ENCODE results near the gene CYS1.

CYS1 gene

DNA sequence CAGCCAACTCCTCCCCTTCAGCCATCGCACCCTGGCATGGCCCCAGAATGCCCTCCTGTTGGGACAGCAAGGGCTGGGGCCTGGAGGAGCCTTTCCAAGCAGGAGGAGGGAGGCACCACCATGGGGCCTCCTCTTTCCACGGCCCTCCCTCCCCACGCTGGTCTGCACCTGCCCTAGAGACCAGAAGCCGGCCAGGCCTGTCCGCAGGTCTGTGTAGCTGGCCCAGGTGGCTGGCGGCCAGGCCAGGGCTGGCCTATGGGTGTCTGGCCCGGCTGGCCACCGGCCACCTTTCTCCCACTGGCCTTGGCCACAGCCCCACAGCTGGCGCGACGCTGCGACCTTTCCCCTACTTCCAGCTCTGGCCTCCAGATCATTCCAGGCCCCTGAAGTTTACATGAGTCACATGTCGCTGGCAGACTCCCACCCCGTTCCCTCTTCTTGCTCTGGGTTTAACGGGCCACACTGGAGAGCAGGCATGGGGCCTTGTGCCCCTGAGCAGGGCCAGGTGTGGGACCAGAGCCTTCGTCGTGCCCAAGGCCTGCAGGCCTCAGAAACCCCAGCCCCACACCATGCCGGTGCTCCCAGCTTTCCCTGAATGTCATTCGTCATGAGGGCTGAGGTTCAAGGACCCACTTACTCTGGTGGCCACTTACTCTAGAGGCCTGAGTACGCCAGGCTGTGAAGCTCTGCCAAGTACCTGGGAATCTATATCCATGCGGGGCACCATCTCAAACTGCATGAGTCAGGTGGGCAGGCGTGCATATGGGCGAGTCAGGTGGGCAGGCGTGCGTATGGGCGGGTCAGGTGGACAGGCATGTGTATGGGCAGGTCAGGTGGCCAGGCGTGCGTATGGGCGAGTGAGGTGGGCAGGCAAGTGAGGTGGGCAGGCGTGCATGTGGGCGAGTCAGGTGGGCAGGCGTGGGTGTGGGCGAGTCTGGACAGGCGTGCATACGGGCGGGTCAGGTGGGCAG is 70.1 kb downstream of the CYS1 start:
- intact Hi-C loops (cut with DNase I; ENCODE audit: low total_unique reads) = loop anchor here (5.0 kb wide), 1 partner anchor 32 kb away; the partner anchor contains the start of gene KLF11
- Histone ChIP-seq H3K4me3 (no peak overlapping the region), H3K36me3 (no peaks in the 10 kb centered on the region), H3K27ac (peak overlapping the region; percentile 73 to 84), H3K27me3 (no peaks in the 10 kb centered on the region), H3K4me1 (peaks cover 3 to 48% (median 45%) of the 10 kb centered on the region in 4 donors), H3K9me3 (no peaks in the 10 kb centered on the region)
- TF ChIP-seq, protein P1, sequence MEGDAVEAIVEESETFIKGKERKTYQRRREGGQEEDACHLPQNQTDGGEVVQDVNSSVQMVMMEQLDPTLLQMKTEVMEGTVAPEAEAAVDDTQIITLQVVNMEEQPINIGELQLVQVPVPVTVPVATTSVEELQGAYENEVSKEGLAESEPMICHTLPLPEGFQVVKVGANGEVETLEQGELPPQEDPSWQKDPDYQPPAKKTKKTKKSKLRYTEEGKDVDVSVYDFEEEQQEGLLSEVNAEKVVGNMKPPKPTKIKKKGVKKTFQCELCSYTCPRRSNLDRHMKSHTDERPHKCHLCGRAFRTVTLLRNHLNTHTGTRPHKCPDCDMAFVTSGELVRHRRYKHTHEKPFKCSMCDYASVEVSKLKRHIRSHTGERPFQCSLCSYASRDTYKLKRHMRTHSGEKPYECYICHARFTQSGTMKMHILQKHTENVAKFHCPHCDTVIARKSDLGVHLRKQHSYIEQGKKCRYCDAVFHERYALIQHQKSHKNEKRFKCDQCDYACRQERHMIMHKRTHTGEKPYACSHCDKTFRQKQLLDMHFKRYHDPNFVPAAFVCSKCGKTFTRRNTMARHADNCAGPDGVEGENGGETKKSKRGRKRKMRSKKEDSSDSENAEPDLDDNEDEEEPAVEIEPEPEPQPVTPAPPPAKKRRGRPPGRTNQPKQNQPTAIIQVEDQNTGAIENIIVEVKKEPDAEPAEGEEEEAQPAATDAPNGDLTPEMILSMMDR (IDR thresholded peaks at IDR 0.05) = no peak
- DNase-seq = peak; percentile 68 to 92

DNA sequence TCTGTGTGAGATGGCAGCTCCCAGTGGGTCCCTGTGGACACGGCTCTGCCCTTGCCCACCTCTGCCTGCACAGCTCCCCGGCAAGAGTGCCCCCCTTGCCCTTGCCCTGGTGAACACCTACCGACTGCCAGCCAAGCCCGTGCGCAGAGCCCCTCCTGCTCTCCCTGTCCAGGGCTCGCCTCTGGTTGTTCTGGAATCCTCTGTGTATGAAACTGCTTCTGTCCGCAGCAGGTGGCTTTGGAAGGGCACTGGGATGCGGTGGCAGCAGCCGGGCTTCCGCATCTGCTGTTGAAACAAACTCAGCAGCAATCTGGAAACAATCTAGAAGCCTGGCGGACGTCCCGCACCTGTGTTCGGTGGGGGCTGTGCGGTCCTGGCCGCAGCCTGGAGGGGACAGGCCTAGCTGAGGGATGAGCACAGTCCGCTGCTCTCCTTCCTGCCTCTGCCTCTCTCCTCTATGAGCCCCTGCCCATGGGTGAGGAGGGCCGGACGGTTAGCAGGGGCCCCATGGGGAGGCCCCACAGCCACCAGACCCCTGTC is 70.9 kb downstream of the CYS1 start:
- Histone ChIP-seq H3K27me3 (no peaks in the 10 kb centered on the region), H3K9me3 (no peaks in the 10 kb centered on the region), H3K36me3 (no peaks in the 10 kb centered on the region), H3K4me1 (peaks cover 3 to 54% (median 47%) of the 10 kb centered on the region in 4 donors), H3K4me3 (no peak overlapping the region), H3K27ac (peak overlapping the region; percentile 73 to 84)
- no peak for DNase-seq
- TF ChIP-seq, protein P1 (IDR thresholded peaks at IDR 0.05) = no peak
- intact Hi-C loops (cut with DNase I; ENCODE audit: low total_unique reads) = loop anchor here (5.0 kb wide), 1 partner anchor 33 kb away; the partner anchor contains the start of gene KLF11

DNA sequence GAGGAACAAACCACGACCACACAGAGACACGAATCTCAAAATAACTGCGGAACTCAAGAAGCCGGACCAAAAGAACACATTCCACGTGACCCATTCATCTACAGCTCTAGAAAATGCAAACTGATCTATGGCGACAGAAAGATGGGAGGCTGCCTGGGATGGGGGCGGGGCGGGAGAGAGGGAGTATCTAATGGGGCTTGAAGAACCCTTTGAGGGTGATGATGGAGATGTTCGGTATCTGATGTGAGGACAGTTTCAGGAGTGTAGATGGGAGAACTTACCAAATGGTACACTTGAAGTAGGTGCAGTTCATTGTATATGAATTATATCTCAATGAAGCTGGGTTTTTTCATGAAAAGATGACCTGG is 71.4 kb downstream of the CYS1 start:
- peak overlapping the region; percentile 73 to 84 for H3K27ac ChIP-seq
- intact Hi-C loops (cut with DNase I; ENCODE audit: low total_unique reads) = loop anchor here (5.0 kb wide), 1 partner anchor 34 kb away; the partner anchor contains the start of gene KLF11
- no peaks in the 10 kb centered on the region for H3K27me3 ChIP-seq
- H3K4me3 ChIP-seq = no peak overlapping the region
- no peaks in the 10 kb centered on the region for H3K9me3 ChIP-seq
- H3K4me1 ChIP-seq = peaks cover 3 to 60% (median 52%) of the 10 kb centered on the region in 4 donors
- TF ChIP-seq, protein P1 (IDR thresholded peaks at IDR 0.05) = no peak
- no peak for DNase-seq
- no peaks in the 10 kb centered on the region for H3K36me3 ChIP-seq

DNA sequence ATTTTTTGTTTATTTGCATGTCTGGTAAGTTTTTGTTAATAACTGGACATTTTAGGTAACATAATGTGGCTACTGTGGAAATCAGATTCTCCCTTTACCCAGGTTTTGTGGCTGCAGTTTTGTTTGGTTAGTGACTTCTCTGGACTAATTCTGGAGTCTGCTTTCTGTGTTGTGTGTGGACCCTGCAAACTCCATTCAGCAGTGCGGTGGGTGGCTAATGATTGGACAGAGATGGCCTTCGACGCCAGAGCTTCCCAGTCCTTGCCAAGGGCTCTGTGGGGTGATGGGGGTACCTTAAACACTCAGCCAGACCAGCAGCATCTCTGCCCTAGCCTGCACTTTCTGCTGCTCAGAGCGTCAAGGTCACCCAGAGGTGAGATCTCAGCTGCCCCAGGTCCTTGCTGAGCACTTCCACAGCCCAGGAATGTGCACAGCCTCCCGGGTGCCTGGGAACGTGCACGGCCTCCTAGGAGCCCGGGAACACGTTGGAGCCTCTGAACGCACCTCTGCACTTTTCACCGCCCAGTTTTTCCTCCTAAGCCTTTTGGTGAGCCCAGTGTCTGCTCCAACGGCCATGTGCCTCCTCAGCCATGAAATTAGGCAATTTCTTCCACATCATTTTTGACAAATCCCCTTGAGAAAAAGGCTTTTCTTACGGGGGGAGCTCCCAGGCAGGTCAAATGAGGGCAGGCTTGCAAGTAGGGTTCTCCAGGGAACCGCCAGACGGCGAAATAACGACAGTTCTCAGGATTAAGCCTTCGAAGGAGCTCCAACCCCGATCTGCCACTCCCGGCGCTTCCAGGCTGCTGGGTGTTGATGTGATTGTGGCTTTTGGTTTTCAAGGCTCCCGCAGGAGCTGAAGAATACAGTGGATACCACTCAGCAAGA is 72.0 kb downstream of the CYS1 start:
- intact Hi-C loops (cut with DNase I; ENCODE audit: low total_unique reads) = loop anchor here (5.0 kb wide), 1 partner anchor 34 kb away; the partner anchor contains the start of gene KLF11
- Histone ChIP-seq H3K27me3 (no peaks in the 10 kb centered on the region), H3K27ac (peak overlapping the region; percentile 73 to 84), H3K36me3 (no peaks in the 10 kb centered on the region), H3K4me1 (peaks cover 3 to 65% (median 54%) of the 10 kb centered on the region in 4 donors), H3K4me3 (no peak overlapping the region), H3K9me3 (no peaks in the 10 kb centered on the region)
- peak in 1 of 2 donors; percentile 74 for DNase-seq
- TF ChIP-seq, protein P1 (IDR thresholded peaks at IDR 0.05) = peak in 1 of 2 experiments; percentile 19

DNA sequence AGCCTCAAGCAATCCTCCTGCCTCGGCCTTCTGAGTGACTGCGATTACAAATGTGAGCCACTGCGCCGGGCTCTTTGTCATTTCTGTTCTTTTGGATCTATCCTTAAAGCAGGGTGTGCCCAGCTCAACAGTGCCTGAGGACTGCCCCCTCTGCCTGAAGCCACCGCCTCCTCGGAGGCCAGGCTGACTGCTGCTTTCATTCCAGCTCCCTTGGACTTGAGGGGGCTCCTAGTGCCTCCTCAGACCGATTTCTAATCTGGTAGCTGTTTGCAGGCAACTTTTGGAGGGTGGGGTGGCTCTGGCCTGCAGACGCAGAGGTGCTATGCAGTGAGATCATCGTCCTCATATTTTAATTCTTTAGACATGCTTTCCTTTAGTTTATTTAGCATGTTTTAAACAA is 72.8 kb downstream of the CYS1 start:
- TF ChIP-seq, protein P1 (IDR thresholded peaks at IDR 0.05) = no peak
- Histone ChIP-seq H3K4me1 (peaks cover 3 to 72% (median 61%) of the 10 kb centered on the region in 4 donors), H3K27ac (peak overlapping the region; percentile 73 to 84), H3K4me3 (no peak overlapping the region), H3K9me3 (no peaks in the 10 kb centered on the region), H3K36me3 (no peaks in the 10 kb centered on the region), H3K27me3 (no peaks in the 10 kb centered on the region)
- DNase-seq = peak in 1 of 2 donors; percentile 76
- intact Hi-C loops (cut with DNase I; ENCODE audit: low total_unique reads) = loop anchor here (5.0 kb wide), 1 partner anchor 35 kb away; the partner anchor contains the start of gene KLF11

Data from tibial artery (tissue), 4 donors.